ENCODE measurements around the gene GTF3C5.
"Not testable (repeated sequence)": the region's sequence is repeated elsewhere in the genome, so short reads cannot be mapped to it uniquely, and the experiment has no call there.

Gene GTF3C5

DNA sequence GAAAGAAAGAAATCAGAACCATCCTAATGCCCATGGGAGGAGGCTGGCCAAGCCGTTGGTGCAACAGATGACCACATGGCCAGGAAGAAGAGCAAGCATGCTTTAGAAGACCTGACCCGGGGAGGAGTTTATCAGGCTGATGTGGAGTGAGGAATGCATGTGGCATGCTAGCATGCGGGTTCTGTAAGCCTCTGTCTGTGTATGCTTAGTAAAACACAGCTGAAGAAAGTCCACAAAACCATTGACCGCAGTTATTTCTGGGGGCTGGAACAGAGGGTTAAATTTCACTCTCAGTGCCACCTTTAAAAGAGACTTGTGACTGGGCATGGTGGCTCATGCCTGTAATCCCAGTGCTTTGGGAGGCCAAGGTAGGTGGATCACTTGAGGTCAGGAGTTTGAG, 33.2 kb upstream of the GTF3C5 start:
- DNase-seq = no peak

DNA sequence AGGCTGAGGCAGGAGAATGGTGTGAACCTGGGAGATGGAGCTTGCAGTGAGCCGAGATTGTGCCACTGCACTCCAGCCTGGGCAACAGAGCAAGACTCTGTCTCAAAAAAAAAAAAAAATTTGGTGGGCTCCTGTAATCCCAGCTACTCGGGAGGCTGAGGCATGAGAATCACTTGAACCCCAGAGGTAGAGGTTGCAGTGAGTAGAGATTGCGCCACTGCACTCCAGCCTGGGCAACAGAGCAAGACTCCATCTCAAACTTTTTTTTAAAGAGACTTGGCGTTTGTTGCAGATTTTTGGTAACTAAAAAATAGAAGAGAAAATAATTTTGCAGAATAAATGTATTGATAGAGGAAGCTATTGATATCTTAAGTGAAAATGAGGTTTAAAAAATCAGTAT, 32.6 kb upstream of the GTF3C5 start:
- DNase-seq = not testable (repeated sequence)

DNA sequence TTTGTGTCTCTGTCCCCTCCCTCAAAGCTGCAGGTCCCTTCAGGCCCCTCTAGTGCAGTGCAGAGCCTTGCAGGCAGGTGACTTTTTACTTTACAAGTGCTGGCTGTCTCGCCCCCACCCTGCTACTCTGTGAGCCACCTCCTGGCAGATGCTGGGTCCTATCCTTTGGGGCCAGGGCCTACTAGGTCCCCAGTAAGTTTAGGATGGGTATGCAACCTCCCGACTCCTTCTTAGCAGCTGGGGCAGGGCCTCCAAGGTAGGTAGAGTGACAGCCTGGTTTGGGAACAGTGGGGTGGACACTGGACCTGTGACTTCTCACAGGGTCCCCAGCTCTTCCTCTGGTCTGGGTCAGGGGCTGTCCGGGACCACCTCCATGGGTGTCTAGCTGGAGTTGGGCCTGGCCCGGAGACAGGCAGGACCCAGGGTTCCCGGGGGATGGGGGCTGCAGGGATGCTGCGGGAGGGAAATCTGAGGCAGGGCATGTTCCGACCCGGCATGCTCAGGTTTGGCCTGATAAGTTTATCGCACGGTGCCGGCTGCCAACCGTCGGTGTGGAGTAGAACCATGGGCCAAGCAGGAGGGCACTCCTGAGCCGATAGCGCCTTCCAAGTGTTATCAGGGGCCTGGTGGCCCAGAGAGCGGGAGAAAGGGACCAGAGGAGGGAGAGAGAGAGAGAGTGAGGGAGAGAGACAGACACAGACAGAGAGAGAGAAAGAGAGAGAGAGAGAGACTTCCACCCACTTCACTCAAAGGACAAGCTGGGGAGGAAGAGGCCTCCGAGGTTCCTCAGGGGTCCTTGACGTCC, 31.8 kb upstream of the GTF3C5 start:
- no peak for DNase-seq

DNA sequence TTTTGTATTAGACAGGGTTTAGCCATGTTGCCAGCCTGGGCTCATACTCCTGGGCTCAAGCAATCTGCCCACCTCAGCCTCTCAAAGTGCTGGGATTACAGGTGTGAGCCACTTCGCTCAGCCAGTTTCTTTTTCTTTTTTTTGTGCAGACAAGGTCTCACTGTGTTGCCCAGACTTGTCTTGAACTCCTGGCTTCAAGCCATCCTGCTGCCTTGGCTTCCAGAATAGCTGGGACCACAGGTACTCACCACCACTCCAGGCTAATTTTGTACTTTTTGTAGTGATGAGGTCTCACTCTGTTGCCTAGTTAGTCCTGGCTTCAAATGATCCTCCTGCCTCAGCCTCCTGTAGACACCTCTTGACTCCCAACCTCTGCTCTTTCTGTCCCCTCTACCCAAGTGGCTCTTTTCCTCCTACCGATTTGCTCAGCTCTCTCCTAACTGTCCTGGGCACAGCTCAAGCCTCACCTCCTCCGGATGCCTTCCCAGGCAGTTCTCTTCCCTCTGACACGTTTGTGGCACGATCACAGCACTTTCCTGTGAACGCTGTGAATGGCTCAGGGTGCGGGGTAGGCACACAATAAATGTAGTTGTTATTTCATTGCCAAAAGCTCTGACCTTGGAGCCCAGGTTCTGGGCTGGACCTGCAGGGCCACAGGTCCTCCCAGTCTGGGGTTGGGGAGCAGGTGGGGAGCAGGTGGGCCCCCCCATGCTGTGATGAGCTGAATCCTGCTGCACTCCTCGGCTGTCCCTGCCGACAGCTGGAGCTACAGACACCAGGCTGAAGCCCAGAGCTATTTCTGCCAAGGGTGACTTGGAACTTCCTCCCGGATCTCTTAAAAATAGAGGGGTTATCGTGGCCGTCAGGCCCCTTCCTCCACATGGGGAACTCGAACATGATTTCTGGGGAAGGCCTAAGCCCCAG, 28.4 kb upstream of the GTF3C5 start:
- DNase-seq = no peak

DNA sequence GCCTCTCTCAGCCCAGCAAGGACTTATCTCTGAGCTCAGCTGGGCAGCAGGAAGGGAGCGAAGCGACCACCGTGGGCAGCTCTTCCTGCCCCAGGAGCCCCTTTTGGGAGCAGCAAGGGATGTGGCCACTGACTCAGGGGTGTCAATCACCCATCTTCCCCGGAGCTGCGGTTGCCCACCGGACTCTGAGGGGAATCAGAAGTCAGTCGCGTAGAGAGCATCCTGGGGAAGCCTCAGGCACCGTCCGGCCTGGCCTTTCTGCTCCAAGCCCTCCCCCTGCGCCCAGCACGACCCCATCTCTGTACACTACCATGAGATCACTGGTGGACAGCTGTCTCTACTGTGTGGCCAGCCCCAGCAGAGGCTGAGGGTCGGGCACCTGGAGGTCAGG, 27.7 kb upstream of the GTF3C5 start:
- DNase-seq = no peak

DNA sequence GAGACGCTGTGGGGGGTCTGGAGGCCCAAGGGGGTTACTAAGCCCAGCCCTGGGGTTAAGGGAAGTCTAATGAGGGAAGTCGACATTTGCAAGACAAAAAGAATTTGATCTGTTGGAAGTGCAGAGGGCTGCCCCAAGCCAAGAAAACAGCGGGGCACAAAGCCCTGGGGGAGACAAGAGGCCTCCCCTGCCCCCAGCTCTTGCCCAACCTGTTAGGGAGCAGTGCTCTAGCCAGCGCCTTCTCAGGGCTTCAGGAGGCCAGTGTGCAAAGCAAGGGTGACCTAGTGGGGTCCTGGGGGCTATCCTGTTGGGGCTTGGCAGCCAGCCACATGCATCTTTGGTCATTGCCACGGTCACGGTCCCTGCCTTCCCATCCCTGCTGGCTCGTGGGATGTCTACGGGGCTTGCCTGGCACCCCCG, 27.1 kb upstream of the GTF3C5 start:
- DNase-seq = no peak

DNA sequence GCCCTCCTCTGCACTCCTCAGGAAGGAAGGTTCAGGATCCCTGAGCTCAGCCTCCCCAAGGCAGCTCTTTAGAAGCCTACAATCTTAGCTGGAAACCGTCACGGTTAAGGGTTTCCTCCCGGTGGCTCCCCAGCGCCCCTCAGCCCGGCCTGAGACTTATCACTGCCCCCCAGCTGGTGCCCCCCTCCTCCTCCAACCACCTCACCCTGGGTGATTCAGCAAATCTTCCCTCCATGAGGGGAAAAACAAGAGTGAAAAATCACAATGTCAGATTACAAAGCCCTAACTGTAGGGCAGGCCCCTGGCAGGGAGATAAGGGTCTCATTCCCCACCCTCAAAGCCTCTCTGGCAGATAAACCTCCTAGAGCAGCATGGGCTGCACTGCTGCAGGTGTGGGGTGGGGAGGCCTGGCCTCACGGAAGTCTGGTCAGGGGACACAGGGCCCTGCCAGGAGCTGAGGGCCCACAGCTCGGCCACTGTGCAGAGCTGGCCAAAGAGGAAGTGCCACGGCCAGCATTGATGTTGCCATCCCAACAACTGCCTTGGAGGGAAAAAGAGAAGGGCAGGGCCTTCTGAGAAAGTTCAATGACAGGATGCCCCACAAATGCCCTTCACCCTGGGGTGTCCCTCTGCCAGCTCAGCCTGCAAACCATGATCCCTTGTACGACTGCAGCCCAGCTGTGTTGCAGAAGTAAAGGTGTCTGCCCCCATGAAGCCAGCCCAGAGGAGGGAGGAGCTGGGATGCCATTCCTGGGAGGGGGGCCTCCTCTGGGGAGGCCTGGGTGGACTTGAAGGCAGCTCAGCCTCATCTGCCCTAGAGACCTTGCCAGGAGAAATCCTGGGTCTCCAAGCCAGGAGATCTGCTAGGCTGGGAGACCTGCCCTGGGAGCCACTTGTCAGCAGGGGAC, 26.5 kb upstream of the GTF3C5 start:
- no peak for DNase-seq

DNA sequence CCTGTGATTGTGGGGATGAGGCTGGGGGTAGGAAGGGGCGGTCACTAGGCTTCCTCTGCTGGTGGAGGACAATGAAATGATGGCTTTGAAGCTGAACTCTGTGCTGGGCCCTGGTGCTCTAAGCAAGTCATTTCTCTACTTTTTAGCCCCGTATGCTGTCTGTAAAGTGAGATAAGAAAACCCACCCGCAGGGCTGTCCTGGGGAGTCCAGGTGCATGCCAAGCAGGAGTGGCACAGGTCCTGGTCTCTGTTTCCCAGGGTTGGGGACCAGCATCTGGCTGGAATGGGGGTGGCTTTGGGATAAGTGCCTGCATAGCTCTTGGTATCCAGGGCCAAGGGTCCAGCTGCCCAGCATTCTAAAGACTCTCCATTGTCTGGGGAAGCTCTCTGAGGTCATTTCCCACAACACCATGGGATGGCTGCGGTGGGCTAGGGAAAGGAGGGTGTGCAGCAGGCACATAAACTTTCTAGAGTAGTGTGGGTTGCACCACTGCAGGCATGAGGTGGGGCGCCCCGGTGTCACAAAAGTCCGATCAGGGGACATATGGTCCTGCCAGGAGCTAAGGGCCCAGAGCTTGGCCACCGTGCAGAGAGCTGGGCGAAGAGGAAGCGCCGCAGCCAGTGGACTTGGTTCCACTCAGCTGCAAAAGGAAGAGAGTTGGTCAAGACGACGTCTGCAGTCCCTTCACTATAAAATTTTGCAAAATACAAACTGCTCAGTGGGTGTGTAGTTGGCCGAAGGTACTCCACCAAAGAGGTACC, 25.6 kb upstream of the GTF3C5 start:
- no peak for DNase-seq

DNA sequence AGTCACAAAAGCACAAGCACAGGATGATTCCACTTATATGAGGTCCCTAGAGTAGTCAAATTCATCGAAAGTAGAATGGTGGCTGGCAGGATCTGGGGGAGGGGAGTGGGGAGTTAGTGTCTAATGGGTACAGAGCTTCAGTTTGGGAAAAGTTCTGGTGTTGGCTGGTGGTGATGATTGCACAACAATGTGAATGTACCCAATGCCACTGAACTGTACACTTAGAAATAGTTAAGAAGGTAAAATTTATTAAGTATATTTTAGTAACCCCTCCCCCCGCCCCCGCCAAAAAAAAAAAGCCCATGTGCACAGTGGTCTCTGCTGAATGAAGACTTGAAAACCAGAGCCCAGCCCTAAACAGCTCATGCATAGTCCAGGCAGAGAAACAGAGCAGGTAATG, 24.8 kb upstream of the GTF3C5 start:
- DNase-seq = no peak

DNA sequence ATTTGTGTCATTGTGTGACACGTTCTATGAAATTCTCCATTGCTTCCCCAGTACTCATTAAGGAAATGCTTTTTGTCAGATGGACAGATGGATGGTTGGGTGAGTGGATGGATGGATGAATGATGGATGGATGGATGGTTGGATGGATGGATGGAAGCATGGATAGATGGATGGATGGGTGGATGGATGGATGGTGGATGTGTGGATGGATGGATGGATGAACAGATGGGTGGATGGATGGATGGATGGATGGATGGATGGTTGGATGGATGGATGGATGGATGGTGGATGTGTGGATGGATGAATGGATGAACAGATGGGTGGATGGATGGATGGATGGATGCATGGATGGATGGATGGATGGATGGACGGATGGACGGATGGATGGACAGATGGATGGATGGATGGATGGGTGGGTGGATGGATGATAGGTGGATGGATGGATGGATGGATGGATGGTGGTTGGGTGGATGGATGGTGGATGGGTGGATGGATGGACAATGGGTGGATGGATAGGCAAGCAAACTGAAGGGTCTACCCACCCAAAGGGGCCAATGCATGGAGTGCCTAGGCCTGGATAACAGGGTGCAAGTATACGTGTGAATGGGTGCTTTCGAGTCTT, 24.0 kb upstream of the GTF3C5 start:
- no peak for DNase-seq

DNA sequence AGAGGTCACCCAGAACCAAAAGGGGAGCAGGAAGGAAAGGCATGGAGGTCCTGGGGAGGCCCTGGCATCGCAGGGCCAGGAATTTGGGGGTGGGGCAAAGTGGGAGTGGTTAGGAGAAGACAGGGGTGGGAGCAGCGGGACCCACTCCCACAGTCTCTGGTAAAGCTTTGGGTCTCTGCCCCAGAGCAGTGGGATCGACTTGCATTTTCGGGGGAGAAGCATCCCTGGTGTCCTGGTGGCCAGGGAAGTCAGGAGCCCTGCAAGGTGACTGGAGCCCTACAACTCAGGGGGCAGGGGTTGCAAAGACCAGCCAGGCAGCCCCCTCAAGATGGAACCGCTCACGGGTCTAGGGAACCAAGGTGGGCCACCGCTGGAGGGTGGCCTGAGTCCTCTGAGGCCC, 22.4 kb upstream of the GTF3C5 start:
- DNase-seq = no peak

DNA sequence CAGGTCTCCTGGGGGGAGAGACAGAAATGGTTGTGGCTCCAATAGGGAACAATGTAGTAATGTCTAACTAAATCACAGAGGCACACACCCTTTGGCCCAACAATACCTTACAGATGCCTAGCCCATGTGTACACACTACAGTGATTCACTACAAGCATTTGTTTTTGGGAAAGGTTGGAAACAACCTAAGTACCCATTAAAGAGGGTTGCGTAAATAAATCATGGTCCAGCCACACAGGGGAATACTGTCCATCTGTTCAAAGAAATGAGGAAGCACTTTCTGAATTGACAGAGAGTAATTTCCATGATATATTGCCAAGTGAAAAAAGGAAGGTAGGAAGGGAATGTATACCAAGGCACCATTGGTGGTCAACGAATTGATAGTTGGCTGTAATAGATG, 22.0 kb upstream of the GTF3C5 start:
- no peak for DNase-seq

DNA sequence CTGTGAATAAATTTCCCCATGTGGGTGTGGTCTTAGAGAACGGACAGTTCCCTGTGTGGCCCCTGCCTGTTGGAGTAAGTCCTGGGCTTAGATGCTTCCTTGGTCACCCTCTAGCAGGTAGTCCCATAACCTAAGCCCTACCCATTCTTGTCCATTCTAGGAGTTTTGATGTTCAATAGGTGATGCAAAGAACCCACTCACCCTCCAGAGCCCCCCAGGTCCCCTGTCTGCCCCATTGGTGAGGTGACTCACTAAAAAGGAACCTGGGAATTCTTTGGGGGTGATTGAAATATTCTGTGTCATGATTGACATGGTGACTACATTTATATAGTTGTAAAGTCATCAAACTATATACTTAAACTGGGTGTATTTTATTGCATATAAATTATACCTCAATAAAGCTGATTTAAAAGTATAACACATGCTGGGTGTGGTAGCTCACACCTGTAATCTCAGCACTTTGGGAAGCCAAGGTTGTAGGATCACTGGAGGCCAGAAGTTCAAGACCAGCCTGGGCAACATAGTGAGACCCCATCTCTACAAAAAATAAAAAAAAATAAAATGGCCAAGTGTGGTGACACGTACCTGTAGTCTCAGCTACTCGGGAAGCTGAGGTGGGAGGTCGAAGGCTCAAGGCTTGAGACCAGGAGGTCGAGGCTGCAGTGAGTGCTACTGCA, 20.8 kb upstream of the GTF3C5 start:
- DNase-seq = no peak

DNA sequence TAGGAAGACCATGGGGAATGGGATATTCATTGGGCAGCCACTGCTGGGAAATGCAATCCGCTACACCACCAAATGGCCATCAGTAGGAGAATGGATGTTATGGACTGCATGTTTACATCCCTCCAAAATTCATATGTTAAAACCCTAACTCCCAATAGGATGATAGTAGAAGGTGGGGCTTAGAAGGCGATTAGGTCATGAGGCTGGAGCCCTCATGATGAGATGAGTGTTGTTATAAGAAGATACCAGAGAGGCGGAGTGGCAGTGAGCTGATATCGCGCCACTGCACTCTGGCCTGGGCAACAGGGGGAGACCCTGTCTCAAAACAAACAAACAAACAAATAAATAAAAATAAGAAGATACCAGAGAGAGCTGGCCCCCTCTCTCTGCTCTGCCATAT, 16.1 kb upstream of the GTF3C5 start:
- DNase-seq = no peak

DNA sequence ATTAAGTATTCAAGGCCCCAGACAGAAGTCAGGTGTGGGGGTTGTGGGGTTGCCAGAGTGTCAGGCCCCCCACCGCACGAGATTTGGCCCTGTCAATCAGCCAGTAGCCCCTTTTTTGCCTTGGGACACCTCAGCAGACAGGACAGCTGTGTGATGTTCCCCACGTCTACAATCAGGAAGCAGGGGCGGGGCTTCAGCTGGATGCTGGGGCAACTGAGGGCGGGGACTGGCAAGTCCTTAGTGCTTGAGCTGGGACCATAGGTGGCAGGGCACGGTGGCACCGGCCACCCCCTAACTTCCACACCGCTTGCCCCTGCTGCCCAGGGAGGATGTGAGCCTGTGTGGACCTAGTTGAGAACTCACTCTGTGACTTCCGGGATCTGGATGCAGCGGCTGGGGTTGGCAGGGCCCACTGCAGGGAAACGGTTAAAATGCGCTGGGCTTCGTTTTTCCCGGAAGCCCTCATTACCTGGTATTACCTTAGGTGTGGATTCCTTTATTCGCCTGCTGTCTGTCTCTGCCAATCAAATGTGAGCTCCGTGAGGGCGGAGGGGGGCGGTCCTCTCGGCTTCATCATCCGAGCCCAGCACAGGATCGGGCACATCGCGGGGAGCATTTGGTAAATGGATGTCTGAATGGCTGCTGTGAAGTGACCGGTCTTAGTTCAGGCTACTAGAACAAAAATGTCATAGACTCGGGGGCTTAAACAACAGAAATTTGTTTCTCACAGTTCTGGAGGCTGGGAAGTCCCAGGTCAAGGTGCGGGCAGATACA, 7.5 kb upstream of the GTF3C5 start:
- no peak for DNase-seq

DNA sequence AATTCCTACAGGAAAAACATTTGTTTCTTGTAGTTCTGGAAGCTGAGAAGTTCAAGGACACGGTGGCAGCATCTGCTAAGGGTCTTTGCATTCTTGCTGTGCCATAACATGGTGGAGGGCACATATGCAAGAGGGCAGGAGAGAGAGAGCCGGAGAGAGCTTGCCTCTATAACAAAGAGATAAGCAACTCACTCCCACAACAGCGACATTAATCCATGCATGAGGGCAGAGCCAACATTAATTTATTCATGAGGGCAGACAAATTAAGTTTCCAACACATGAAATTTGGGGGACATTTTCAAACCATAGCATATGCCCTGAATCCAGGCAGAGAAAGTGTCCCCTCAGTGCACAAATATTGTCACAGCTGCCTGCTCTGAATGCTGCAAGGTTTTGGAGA, 4.4 kb upstream of the GTF3C5 start:
- DNase-seq = no peak

DNA sequence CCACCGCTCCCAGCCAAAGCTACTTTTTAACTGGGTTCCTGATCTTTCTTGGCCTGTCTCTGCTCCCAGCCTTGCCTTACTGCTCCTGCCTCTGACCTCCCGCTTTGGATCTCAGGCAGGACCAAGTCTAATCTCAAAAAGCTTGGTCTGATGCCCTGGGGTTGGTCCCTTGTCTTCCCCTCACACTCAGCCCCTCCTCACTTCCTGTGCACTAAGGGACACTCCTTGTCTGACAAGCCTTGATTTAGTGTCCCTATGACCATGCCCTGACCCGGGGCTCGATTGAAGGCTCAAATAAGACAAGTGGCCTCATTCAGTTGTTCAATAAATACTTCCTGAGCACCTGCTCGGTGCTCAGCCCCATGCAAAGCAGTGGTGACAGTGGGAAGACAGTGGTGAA, 3.7 kb upstream of the GTF3C5 start:
- DNase-seq = no peak

DNA sequence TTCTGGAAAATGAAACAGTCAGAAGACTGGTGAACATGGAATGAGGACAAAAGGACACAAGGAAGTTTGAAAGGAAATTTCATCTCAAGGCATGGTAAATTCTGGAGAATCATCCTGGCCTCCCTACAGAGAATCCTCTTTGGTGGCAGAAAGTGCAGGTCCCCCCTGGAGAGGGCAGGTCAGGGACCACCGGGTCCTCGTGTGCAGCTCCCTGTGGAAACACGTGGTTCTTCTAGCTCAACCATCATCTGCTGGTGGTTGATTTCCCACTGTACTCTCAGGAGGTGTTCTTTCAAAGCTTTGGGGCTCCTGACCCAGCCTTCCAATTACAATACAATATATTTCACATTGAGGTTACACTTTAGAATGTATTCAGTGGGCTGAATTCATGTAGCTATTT, 2.6 kb upstream of the GTF3C5 start:
- DNase-seq = no peak

DNA sequence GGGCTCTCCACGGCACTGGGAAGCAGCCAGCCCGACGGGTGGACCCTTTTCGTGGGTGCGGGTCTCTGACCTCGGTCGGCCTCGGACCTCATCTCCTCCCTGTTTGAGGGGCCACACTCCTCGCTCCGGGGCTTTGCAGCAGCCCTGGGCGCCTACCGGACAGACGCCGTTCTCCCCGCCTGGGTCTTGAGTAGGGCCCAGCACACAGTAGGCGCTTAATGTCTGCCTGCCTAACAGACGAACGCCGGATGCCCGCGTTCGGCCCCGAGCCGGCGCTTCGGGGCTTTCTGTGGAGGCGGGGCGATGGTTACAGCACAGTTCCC, 842 bp upstream of the GTF3C5 start:
- no peak for DNase-seq

DNA sequence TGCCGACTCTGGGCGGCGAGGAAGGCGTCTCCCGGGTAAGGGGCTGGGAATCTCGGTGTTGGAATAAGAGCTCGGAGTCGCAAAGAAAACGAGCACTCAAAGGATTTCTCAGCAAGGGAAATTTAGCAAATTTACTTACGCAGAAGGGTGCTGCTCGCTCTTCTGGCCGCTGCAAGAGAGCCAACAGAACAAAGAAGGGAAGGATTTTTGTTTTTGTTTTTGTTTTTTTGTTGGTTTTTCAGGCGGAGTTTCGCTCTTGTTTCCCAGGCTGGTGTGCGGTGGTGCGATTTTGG, 279 bp downstream of the GTF3C5 start:
- DNase-seq = no peak

DNA sequence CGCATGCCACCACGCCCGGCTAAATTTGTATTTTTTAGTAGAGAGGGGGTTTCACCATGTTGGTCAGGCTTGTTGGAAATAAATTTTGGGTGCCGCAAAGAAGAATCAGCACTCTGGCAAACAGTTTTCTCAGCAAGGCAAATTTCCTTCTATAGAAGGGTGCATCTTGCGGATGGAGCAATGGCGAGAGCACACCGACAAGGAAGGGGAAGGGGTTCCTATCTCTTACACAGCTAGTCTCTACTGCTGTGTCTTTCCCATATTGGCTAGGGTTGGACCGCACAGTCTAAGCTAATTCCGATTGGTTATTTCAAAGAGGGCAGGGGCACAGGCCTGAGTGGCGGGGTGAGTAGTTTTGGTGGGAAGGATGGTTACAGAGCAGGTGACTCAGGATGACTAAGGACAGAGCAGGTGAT, 707 bp downstream of the GTF3C5 start:
- no peak for DNase-seq
